HUES6 (cell line): Measurements from ENCODE around the gene GTF2H2.
"Not testable (repeated sequence)": the region's sequence is repeated elsewhere in the genome, so short reads cannot be mapped to it uniquely, and the experiment has no call there.

Source experiments
- H3K27ac ChIP-seq: 2 replicates; pipeline ENCODE4 v1.7.0; 2013; ENCODE audit warnings: low read depth, mild to moderate bottlenecking, low read length, inconsistent platforms
- H3K27me3 ChIP-seq: 2 replicates; pipeline ENCODE4 v1.6.1; 2013; ENCODE audit warnings: low read length; ENCODE audit not compliant: control insufficient read depth, insufficient read depth
- H3K36me3 ChIP-seq: 2 replicates; pipeline ENCODE4 v1.6.1; 2013; ENCODE audit warnings: low read length; ENCODE audit not compliant: control insufficient read depth, insufficient read depth
- H3K4me1 ChIP-seq: 2 replicates; pipeline ENCODE4 v1.6.1; 2013; ENCODE audit warnings: low read length; ENCODE audit not compliant: control insufficient read depth, insufficient read depth
- H3K4me3 ChIP-seq: 2 replicates; pipeline ENCODE4 v1.5.1; 2013; ENCODE audit warnings: low read depth, low read length
- H3K9ac ChIP-seq: one replicate; pipeline ENCODE4 v1.6.1; 2013; ENCODE audit warnings: mild to moderate bottlenecking, low read length
- H3K9me3 ChIP-seq: 2 replicates; pipeline ENCODE4 v1.6.1; 2013; ENCODE audit warnings: low read depth, low read length; ENCODE audit not compliant: control insufficient read depth, insufficient read depth

The GTF2H2 gene

GRCh38 chr5:71061322-71061721, 6.2 kb downstream of the GTF2H2 start:
- H3K27ac ChIP-seq, H3K27me3 ChIP-seq, H3K36me3 ChIP-seq, H3K9ac ChIP-seq, H3K4me3 ChIP-seq, H3K9me3 ChIP-seq, H3K4me1 ChIP-seq: not testable (repeated sequence)

- not testable (repeated sequence) for H3K27me3 ChIP-seq, H3K4me3 ChIP-seq, H3K9ac ChIP-seq
These were observed 8.1 kb downstream of the GTF2H2 start for GRCh38 chr5:71059426-71059825.

GRCh38 chr5:71044808-71045207, 22.7 kb downstream of the GTF2H2 start:
- H3K27ac ChIP-seq, H3K9me3 ChIP-seq, H3K9ac ChIP-seq, H3K36me3 ChIP-seq, H3K4me1 ChIP-seq, H3K4me3 ChIP-seq, H3K27me3 ChIP-seq: not testable (repeated sequence)

More at GRCh38 chr5:71059426-71059825, 8.1 kb downstream of the GTF2H2 start:
- not testable (repeated sequence) for H3K9me3 ChIP-seq, H3K4me1 ChIP-seq, H3K27ac ChIP-seq, H3K36me3 ChIP-seq

- not testable (repeated sequence) for H3K36me3 ChIP-seq, H3K27me3 ChIP-seq, H3K4me1 ChIP-seq, H3K27ac ChIP-seq, H3K4me3 ChIP-seq, H3K9ac ChIP-seq, H3K9me3 ChIP-seq
These were observed 23.3 kb downstream of the GTF2H2 start for GRCh38 chr5:71044128-71044527.

GRCh38 chr5:71031046-71031776, 36.3 kb downstream of the GTF2H2 start:
- not testable (repeated sequence) for H3K36me3 ChIP-seq, H3K4me3 ChIP-seq, H3K27ac ChIP-seq, H3K27me3 ChIP-seq, H3K4me1 ChIP-seq, H3K9ac ChIP-seq, H3K9me3 ChIP-seq

GRCh38 chr5:71025289-71025953, 42.1 kb downstream of the GTF2H2 start, which contains the start of gene NAIP:
Gene NAIP, minus strand, starts transcription at chr5:71025339. Its CDS starts 12,424 bp downstream, at chr5:71012915.
- not testable (repeated sequence) for H3K4me3 ChIP-seq, H3K36me3 ChIP-seq, H3K9ac ChIP-seq, H3K9me3 ChIP-seq, H3K27me3 ChIP-seq, H3K4me1 ChIP-seq, H3K27ac ChIP-seq

DNA sequence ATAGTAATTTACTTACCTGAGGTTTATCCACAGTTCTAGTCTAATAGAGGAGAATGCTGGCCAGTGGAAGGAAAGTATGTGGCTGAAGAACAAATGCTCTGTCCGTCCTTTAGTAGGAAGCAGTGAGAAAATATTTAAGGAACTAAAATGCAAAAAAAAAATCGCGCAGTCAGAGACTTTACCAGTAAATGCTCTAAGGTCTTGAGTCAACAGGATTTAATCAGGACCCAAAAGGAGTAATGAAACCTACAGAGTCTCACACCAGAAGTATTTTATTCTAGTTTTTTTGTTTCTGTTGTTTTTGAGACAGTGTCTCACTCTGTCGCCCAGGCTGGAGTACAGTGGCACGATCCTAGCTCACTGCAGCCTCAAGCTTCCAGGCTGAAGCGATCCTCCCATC, 46.8 kb downstream of the GTF2H2 start:
- H3K9ac ChIP-seq, H3K9me3 ChIP-seq, H3K27ac ChIP-seq, H3K4me3 ChIP-seq, H3K27me3 ChIP-seq, H3K36me3 ChIP-seq, H3K4me1 ChIP-seq: not testable (repeated sequence)

DNA sequence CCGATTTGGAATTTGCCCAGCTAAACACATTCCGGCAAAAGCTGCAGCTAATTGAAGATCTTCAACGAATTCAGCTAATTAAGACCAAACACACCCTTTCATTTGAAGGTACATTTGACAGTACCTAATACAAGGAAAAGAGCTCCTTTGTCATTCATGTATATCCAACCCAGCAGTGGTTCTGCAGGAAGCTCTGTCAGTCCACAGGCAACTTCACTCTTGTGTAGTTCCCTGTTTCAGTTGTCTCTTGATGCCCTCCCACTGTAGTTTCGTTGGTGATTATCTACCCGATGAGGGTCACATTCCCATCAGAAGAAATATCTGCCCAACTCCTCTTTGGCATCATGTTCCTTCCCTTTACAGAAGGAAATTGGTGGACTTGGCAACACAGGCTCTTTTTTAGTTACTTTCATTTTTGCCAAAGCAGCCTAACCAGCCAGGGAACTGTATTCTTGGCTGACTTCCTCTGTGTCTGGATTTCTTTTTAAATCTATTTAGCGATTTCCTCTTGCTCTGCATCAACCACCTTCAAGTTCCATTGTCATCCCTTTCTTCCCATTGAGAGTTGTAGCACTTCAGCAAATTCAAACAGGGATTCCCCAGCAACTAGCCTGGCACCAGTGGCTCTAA, 49.0 kb downstream of the GTF2H2 start:
- not testable (repeated sequence) for H3K27ac ChIP-seq, H3K4me3 ChIP-seq, H3K9ac ChIP-seq, H3K36me3 ChIP-seq, H3K27me3 ChIP-seq, H3K4me1 ChIP-seq, H3K9me3 ChIP-seq

DNA sequence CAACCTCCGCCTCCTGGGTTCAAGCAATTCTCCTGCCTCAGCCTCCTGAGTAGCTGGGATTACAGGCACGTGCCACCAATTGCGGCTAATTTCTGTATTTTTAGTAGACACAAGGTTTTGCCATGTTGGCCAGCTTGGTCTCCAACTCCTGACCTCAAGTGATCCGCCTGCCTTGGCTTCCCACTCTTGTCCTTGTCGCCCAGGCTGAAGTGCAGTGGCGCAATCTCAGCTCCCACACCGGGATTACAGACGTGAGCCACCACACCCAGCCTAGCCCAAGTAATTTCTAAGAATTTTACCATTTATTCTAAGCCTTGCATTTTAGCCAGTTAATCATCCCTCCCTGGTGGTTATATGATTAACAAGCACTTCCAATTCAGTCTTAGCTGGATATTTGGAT, 53.3 kb downstream of the GTF2H2 start:
- Histone ChIP-seq H3K27ac (no peak overlapping the region), H3K9ac (no peak overlapping the region), H3K4me1 (no peaks in the 10 kb centered on the region), H3K4me3 (no peak overlapping the region), H3K36me3 (no peaks in the 10 kb centered on the region), H3K27me3 (no peaks in the 10 kb centered on the region), H3K9me3 (no peaks in the 10 kb centered on the region)

- Histone ChIP-seq H3K27ac (no peak overlapping the region), H3K4me1 (no peaks in the 10 kb centered on the region), H3K9ac (no peak overlapping the region), H3K36me3 (no peaks in the 10 kb centered on the region), H3K27me3 (no peaks in the 10 kb centered on the region), H3K4me3 (no peak overlapping the region), H3K9me3 (no peaks in the 10 kb centered on the region)
These were observed 53.9 kb downstream of the GTF2H2 start for GRCh38 chr5:71013575-71013974.

GRCh38 chr5:71011194-71011792, 56.2 kb downstream of the GTF2H2 start:
- Histone ChIP-seq H3K4me1 (no peaks in the 10 kb centered on the region), H3K27ac (no peak overlapping the region), H3K27me3 (no peaks in the 10 kb centered on the region), H3K9me3 (no peaks in the 10 kb centered on the region), H3K4me3 (no peak overlapping the region), H3K9ac (no peak overlapping the region), H3K36me3 (no peaks in the 10 kb centered on the region)
